ENCODE results near the gene YJEFN3. TPM values are rescaled to one million over a fixed set of nuclear protein-coding genes. Genes with fewer than 3 reads are reported as not detected.

YJEFN3 gene
- total RNA-seq, 1 donor from 2014 or later: 18.1 TPM

GRCh38 chr19:19489804-19490204 is 38.9 kb upstream of the YJEFN3 start:
- no peaks in the 10 kb centered on the region for H3K9me3 Mint-ChIP-seq
- H3K4me1 Mint-ChIP-seq: peaks cover 33% of the 10 kb centered on the region
- DNase-seq (ENCODE audit: low read depth, low spot score): no peak
- H3K27ac Mint-ChIP-seq (ENCODE audit: unreplicated experiment): peak overlapping the region; percentile 99
- peak overlapping the region; percentile 83 for H3K4me3 Mint-ChIP-seq
- H3K27me3 Mint-ChIP-seq (ENCODE audit: low read depth): no peaks in the 10 kb centered on the region
- no peak for TF ChIP-seq CTCF (conservative IDR thresholded peaks at IDR 0.05)
- H3K36me3 Mint-ChIP-seq (ENCODE audit: low read depth): no peaks in the 10 kb centered on the region

GRCh38 chr19:19490214-19490968 is 38.3 kb upstream of the YJEFN3 start:
- Mint-ChIP-seq H3K4me1 (peaks cover 33% of the 10 kb centered on the region), H3K9me3 (no peaks in the 10 kb centered on the region), H3K36me3 (ENCODE audit: low read depth) (no peaks in the 10 kb centered on the region), H3K27ac (ENCODE audit: unreplicated experiment) (peak overlapping the region; percentile 73), H3K4me3 (peak overlapping the region; percentile 67), H3K27me3 (ENCODE audit: low read depth) (no peaks in the 10 kb centered on the region)
- TF ChIP-seq CTCF (conservative IDR thresholded peaks at IDR 0.05): peak; percentile 91
- peak; percentile 85 for DNase-seq (ENCODE audit: low read depth, low spot score)

GRCh38 chr19:19491321-19492025 is 37.2 kb upstream of the YJEFN3 start:
- Mint-ChIP-seq H3K27me3 (ENCODE audit: low read depth) (no peaks in the 10 kb centered on the region), H3K27ac (ENCODE audit: unreplicated experiment) (no peak overlapping the region), H3K9me3 (no peaks in the 10 kb centered on the region), H3K36me3 (ENCODE audit: low read depth) (no peaks in the 10 kb centered on the region), H3K4me1 (peaks cover 33% of the 10 kb centered on the region), H3K4me3 (no peak overlapping the region)
- no peak for DNase-seq (ENCODE audit: low read depth, low spot score)
- no peak for TF ChIP-seq CTCF (conservative IDR thresholded peaks at IDR 0.05)

- no peaks in the 10 kb centered on the region for H3K27me3 Mint-ChIP-seq (ENCODE audit: low read depth)
- peaks cover 33% of the 10 kb centered on the region for H3K4me1 Mint-ChIP-seq
- no peak for DNase-seq (ENCODE audit: low read depth, low spot score)
- H3K36me3 Mint-ChIP-seq (ENCODE audit: low read depth): no peaks in the 10 kb centered on the region
- no peak overlapping the region for H3K27ac Mint-ChIP-seq (ENCODE audit: unreplicated experiment)
- H3K4me3 Mint-ChIP-seq: no peak overlapping the region
- TF ChIP-seq CTCF (conservative IDR thresholded peaks at IDR 0.05): no peak
- no peaks in the 10 kb centered on the region for H3K9me3 Mint-ChIP-seq
These were observed 36.6 kb upstream of the YJEFN3 start for GRCh38 chr19:19492026-19492610.

GRCh38 chr19:19493841-19494546 is 34.7 kb upstream of the YJEFN3 start:
- no peaks in the 10 kb centered on the region for H3K36me3 Mint-ChIP-seq (ENCODE audit: low read depth)
- H3K4me3 Mint-ChIP-seq: no peak overlapping the region
- DNase-seq (ENCODE audit: low read depth, low spot score): no peak
- H3K27me3 Mint-ChIP-seq (ENCODE audit: low read depth): no peaks in the 10 kb centered on the region
- H3K9me3 Mint-ChIP-seq: no peaks in the 10 kb centered on the region
- TF ChIP-seq CTCF (conservative IDR thresholded peaks at IDR 0.05): no peak
- peaks cover 17% of the 10 kb centered on the region for H3K4me1 Mint-ChIP-seq
- peak overlapping the region; percentile 84 for H3K27ac Mint-ChIP-seq (ENCODE audit: unreplicated experiment)
